NCI-H2196 treated with DMSO at 0.1 percent for 48 hours (cell line): ENCODE measurements around the gene TMEM200A.

ENCODE experiments used
- DNase-seq: peaks from one replicate; lab custom pipeline; 2025; ENCODE audit not compliant: unreplicated experiment; lab: John Stamatoyannopoulos, UW

Gene TMEM200A

DNA sequence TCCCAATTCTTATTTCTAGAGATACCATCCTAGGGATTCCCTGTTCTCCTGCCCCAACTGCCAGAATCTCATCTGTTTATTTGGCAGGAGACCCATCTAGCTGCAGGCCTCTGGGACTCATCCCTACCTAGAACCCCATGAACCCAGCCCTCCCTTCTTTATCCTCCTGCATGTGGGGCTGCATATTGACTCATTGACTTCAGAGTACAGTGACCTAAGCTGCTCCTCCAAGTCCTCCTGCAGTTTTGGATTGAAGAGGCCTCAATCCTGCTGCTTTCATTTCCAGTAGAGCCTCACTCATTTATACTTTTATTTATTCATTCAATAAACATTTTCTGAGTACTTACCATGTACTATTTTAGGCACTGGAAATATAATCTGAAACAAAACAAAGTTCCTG is 11.6 kb downstream of the TMEM200A start:
- DNase-seq = no peak

GRCh38 chr6:130377915-130378314 is 12.1 kb downstream of the TMEM200A start:
- DNase-seq = no peak

DNA sequence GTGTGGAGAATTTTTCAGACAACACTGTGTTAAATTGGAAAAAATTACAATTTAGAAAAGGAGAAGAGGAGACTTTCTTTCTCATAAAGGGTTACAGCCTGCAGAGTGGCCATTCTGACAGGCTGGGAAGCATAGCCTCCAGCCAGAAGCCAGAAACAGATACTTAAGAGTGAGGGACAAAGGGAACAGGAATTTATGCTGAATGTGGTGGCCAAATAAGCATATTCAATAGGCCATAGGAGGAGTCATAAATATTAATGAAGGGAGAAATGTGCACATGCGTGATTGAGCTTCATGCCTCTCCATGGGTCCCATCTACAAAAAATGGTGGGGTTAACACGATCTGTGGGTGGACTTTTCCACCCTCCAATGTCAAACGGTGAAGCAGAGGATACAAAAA is 13.4 kb downstream of the TMEM200A start:
- DNase-seq = no peak

GRCh38 chr6:130381012-130381411 is 15.2 kb downstream of the TMEM200A start:
- DNase-seq = no peak

DNA sequence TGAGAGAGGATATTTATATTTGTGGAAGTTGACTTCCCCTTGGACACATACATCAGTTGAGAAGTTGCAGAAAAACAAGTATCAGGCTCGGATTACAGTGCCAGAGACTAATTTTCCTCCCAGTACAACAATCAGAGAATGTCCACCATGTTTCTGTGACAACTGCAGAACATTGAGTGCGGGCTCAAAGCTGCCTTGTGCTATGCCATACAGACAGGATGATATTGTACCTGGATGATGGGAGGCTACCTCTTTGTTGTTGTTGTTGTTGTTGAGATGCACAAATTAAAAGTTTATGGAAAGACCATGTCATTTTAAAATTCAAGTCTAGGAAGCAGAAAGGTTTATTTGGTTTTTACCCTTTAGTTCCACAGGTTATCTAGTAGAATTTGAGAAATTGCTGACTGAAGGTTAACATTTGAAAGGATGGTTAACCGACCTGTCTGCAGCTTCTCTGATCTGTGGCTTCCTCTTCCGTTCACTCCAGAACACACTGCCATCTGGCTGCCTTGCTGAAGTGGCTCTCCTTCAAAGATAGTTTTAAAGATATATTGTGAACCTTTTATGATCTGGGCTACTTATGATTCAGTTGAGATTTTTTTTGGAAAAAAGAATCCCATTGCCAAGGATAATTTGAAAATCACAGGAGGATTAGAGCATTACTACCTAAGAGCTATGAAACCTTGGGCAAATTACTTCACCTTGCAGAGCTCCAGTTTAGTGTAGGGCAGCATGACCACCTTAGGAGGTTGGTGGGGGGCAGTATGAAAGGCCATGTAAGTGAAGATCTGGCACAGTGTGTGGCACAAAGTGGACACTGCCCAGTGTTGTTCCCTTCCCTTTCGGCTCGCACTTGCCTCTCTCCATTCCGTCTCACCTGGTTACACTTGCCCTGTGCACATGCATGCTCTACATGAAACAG is 15.9 kb downstream of the TMEM200A start:
- no peak for DNase-seq

DNA sequence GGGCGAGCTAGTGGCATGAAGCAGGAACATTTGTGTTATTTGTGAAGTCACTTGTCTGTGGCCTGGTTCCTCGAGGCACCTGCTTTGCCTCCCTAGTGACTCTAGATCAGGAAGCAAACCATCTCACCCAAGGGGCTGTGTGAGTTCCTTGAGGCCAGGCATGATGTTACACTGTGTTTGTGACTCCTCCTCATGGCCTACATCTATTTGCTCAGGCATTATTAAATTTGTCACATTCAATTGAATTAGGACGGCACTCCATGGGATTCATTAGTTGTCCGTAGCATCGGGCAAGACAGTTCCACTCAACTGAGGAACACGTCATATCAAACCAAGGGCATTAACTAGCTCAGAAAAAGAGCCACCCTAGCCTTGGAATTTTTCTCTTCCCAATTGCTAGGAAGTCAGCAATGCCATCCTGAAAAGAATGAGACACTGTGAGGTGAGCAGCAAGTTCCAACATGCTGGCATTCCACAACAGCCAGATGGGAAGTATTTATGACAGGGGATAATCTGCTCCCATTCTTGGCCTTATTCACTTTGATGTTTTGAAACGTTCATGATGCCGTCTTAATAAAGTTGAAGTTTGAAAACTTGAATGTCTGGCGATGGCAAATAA is 17.2 kb downstream of the TMEM200A start:
- DNase-seq = no peak

GRCh38 chr6:130385064-130385695 is 19.4 kb downstream of the TMEM200A start:
- DNase-seq = no peak

DNA sequence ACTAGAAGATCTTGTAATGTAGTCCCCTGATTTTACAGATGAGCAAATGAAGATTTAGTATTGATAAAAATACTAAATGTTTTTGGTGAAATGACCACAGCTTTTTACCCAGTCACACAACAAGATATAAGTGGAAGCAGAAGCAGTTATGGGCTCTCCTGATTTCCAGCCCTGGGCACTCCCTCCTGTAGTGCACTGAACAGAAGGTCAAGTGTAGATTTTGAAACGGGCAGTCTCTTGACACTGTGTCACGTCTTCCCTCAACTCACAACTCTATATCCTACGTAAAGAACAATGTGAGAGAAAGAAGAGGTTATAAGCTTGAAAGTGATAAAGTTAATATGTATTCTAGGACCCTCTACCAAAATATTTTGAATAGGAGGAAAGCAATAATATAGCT is 23.3 kb downstream of the TMEM200A start:
- DNase-seq = no peak

- DNase-seq = no peak
Measured at GRCh38 chr6:130390890-130391289, 25.1 kb downstream of the TMEM200A start.

DNA sequence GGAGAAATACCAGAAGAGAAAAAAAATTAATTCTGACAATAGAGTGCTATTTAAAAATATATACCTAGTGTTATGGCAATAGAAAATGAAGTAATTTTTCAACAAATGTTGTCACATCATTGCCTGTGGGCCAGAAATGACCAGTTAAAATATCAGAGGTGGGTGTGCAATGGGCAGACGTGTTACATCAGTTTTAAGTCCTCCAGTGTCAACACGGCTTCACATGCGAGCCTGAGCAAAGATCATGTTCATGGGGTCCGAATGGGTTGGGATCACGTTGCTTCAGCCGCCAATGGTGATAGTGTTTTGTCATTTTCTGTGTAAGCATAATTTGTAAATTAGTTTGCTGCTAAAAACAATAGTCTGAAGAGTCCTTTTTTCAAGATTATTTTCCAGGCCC is 27.5 kb downstream of the TMEM200A start:
- no peak for DNase-seq

DNA sequence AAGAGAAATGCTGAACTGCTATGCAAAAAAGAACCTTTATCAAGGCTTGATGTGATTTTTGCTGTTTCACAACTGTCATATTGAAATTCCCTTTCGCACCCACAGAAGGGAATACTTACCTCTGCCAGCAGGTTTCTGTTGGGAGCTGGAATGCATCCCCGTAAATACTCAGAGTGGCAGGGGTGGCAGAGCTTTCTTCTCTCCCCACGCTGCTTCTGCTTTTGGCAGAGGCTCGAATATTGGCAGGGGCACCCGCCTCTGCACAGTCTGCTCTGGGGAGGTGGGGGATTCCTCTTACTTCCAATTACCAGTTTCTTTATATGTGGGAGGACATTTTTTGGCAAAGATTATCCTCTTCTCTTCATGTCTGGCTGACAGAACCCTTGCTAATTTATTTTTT is 28.4 kb downstream of the TMEM200A start:
- DNase-seq = no peak

GRCh38 chr6:130395164-130395563 is 29.3 kb downstream of the TMEM200A start:
- no peak for DNase-seq

GRCh38 chr6:130396722-130397121 is 30.9 kb downstream of the TMEM200A start:
- DNase-seq = no peak

GRCh38 chr6:130405549-130405948 is 39.7 kb downstream of the TMEM200A start:
- no peak for DNase-seq

DNA sequence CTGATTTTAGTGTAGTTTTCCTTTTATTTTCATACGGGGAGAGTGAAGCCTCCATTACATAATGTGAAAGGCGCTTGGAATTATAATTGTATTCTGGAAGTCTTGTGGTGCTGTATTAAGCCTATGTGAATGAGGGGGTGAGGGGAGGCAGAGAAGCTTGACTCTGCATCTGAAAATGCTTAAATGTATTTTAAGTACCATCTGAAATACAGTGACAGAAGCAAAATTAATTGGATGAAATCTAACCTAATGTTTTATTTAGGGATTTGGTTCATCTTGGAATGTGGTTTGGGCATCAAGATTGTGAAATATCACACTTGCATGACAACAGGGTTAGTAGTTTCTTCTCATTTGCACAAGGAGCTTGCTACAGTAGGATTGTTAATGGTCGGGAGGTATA is 41.2 kb downstream of the TMEM200A start:
- DNase-seq = no peak

DNA sequence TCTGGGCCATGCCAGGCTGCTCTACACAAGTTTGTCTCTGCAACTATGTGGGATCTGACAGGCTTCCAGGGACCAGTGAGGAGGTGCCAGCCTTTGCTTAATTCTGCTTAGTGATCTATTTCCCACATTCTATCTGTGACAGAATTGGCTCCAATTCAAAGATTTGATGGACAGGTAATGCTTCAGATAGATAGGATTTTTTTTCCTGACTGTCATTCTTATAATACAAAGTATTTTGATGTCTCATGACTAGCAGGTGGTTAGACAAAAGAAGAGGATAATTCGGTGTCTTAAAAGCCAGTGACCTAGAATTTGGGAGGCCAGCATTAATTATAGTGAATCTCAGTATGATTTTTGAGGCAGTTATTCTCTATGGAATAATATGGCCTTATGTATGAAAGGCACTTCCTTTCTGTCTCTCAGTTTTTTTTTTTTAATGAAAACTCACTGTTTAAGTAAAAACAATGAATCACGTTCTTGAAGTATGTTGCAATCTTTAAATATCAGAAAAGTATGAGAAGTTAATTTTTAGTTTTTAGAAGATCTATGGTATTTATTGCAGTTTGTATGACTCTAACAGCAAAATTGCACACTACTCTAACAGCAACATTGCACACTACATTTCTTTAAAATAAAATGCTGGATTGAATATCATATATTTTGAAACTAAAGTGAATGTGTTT is 43.7 kb downstream of the TMEM200A start:
- DNase-seq = no peak

DNA sequence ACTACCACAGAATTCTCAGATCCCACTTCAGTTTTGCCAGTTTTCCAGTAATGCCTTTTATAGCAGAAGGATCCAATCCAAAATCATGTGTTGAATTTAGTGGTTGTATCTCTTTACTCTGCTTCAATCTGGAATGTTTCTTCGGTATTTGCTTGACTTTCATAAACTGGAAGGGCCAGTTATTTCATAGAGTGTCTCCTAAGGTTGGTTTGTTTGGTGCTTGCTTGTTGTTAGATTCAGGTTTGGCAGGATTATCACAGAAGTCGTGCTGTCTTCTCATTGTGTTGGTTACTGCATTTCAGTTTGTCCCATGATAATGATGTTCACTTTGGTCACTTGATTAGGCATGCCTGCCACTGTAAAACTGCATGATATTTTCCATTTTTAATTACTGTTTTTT is 45.7 kb downstream of the TMEM200A start:
- DNase-seq = no peak

GRCh38 chr6:130412556-130413290 is 46.9 kb downstream of the TMEM200A start:
- DNase-seq = no peak

GRCh38 chr6:130417951-130418350 is 52.1 kb downstream of the TMEM200A start:
- DNase-seq = no peak

- no peak for DNase-seq
Measured at GRCh38 chr6:130420911-130421310, 55.1 kb downstream of the TMEM200A start.

GRCh38 chr6:130421585-130421984 is 55.8 kb downstream of the TMEM200A start:
- DNase-seq = no peak
